T-helper 17 cell (primary cell): ENCODE measurements around the gene JPH3. TPM values are rescaled to one million over a fixed set of nuclear protein-coding genes. Genes with fewer than 3 reads are reported as not detected.

Experiments
- ATAC-seq: fragments of 150-1000 bp; cut with Tn5 transposase; 2 replicates; pipeline ENCODE4 v1.10.0; 2021; ENCODE audit warnings: mild to moderate bottlenecking, moderate library complexity
- DNase-seq, 3 donors: peaks; one replicate each; pipeline versions ENCODE4 v3.0.0 to v3.0.0-alpha.2; 2020 to 2021
- H3K9me3 ChIP-seq: one replicate; pipeline ENCODE4 v1.7.0; 2013; ENCODE audit warnings: low read length, mild to moderate bottlenecking; ENCODE audit not compliant: control insufficient read depth, poor library complexity, severe bottlenecking
- H3K27ac Mint-ChIP-seq: one replicate; pipeline ENCODE4 v1.8.0; 2022; ENCODE audit warnings: mild to moderate bottlenecking, moderate library complexity, mixed read lengths
- H3K27me3 Mint-ChIP-seq: one replicate; pipeline ENCODE4 v1.8.0; 2022; ENCODE audit warnings: mixed read lengths
- H3K36me3 Mint-ChIP-seq: one replicate; pipeline ENCODE4 v1.8.0; 2022; ENCODE audit warnings: low read depth, mixed read lengths
- H3K4me1 Mint-ChIP-seq: one replicate; pipeline ENCODE4 v1.8.0; 2022; ENCODE audit warnings: mild to moderate bottlenecking, mixed read lengths
- H3K4me3 Mint-ChIP-seq: one replicate; pipeline ENCODE4 v1.8.0; 2022; ENCODE audit warnings: mild to moderate bottlenecking, moderate library complexity, mixed read lengths
- total RNA-seq, 4 donors: library from RNA in 2 of 4; stranded (reverse) in 2 of 4; gene quantifications; one replicate each; pipeline ENCODE4 v1.2.3 and lab custom pipeline; 2022 to 2026

JPH3 gene
- total RNA-seq, 2 donors from 2014 or later, result 0.08 TPM; not detected in 1

- H3K9me3 ChIP-seq, result no peaks in the 10 kb centered on the region
- DNase-seq (no peak), ATAC-seq (no peak)
- Mint-ChIP-seq H3K4me3 (no peak overlapping the region), H3K27ac (no peak overlapping the region), H3K36me3 (peaks cover 2% of the 10 kb centered on the region), H3K4me1 (peaks cover 4% of the 10 kb centered on the region), H3K27me3 (peaks cover 50% of the 10 kb centered on the region)
These were observed 62.5 kb downstream of the JPH3 start for GRCh38 chr16:87664792-87665191.

GRCh38 chr16:87665193-87665592, 62.9 kb downstream of the JPH3 start:
- Mint-ChIP-seq H3K27me3 (peaks cover 50% of the 10 kb centered on the region), H3K4me1 (peaks cover 4% of the 10 kb centered on the region), H3K27ac (no peak overlapping the region), H3K36me3 (peaks cover 2% of the 10 kb centered on the region), H3K4me3 (no peak overlapping the region)
- H3K9me3 ChIP-seq, result no peaks in the 10 kb centered on the region
- no peak for DNase-seq
- ATAC-seq, result no peak

GRCh38 chr16:87666919-87667318, 64.6 kb downstream of the JPH3 start:
- H3K27me3 Mint-ChIP-seq, result peaks cover 33% of the 10 kb centered on the region
- no peak for ATAC-seq

GRCh38 chr16:87667443-87667842, 65.1 kb downstream of the JPH3 start:
- Mint-ChIP-seq H3K27ac (no peak overlapping the region), H3K4me3 (no peak overlapping the region), H3K4me1 (peaks cover 4% of the 10 kb centered on the region), H3K36me3 (peaks cover 2% of the 10 kb centered on the region), H3K27me3 (peaks cover 30% of the 10 kb centered on the region)
- DNase-seq (no peak), ATAC-seq (no peak)
- no peaks in the 10 kb centered on the region for H3K9me3 ChIP-seq

More at GRCh38 chr16:87666919-87667318, 64.6 kb downstream of the JPH3 start:
- Mint-ChIP-seq H3K4me3 (no peak overlapping the region), H3K27ac (no peak overlapping the region), H3K36me3 (peaks cover 2% of the 10 kb centered on the region), H3K4me1 (peaks cover 4% of the 10 kb centered on the region)
- no peaks in the 10 kb centered on the region for H3K9me3 ChIP-seq
- no peak for DNase-seq

- H3K4me3 Mint-ChIP-seq, result no peak overlapping the region
- no peaks in the 10 kb centered on the region for H3K9me3 ChIP-seq
- H3K4me1 Mint-ChIP-seq, result peaks cover 4% of the 10 kb centered on the region
- peaks cover 26% of the 10 kb centered on the region for H3K27me3 Mint-ChIP-seq
- no peak for DNase-seq
- peaks cover 2% of the 10 kb centered on the region for H3K36me3 Mint-ChIP-seq
- H3K27ac Mint-ChIP-seq, result no peak overlapping the region
- ATAC-seq, result no peak
These were observed 65.6 kb downstream of the JPH3 start for GRCh38 chr16:87667946-87668345.

GRCh38 chr16:87669672-87670071, 67.4 kb downstream of the JPH3 start:
- H3K9me3 ChIP-seq, result no peaks in the 10 kb centered on the region
- ATAC-seq (no peak), DNase-seq (no peak)
- H3K36me3 Mint-ChIP-seq, result peaks cover 2% of the 10 kb centered on the region
- peaks cover 20% of the 10 kb centered on the region for H3K27me3 Mint-ChIP-seq
- peaks cover 3% of the 10 kb centered on the region for H3K4me1 Mint-ChIP-seq
- no peak overlapping the region for H3K27ac Mint-ChIP-seq
- H3K4me3 Mint-ChIP-seq, result no peak overlapping the region

GRCh38 chr16:87671221-87671620, 68.9 kb downstream of the JPH3 start:
- no peak for ATAC-seq
- H3K9me3 ChIP-seq, result no peaks in the 10 kb centered on the region
- no peak overlapping the region for H3K4me3 Mint-ChIP-seq
- H3K27me3 Mint-ChIP-seq, result peaks cover 21% of the 10 kb centered on the region
- H3K36me3 Mint-ChIP-seq, result peaks cover 2% of the 10 kb centered on the region
- DNase-seq, result no peak
- peaks cover 3% of the 10 kb centered on the region for H3K4me1 Mint-ChIP-seq
- no peak overlapping the region for H3K27ac Mint-ChIP-seq

- H3K9me3 ChIP-seq, result no peaks in the 10 kb centered on the region
- Mint-ChIP-seq H3K27me3 (peaks cover 26% of the 10 kb centered on the region), H3K36me3 (peaks cover 2% of the 10 kb centered on the region), H3K4me3 (no peak overlapping the region), H3K4me1 (peaks cover 3% of the 10 kb centered on the region), H3K27ac (no peak overlapping the region)
- no peak for ATAC-seq
- no peak for DNase-seq
These were observed 69.5 kb downstream of the JPH3 start for GRCh38 chr16:87671715-87672270.

GRCh38 chr16:87674419-87674818, 72.1 kb downstream of the JPH3 start:
- Mint-ChIP-seq H3K4me1 (peaks cover 3% of the 10 kb centered on the region), H3K27ac (no peak overlapping the region)
- ATAC-seq, result no peak

GRCh38 chr16:87675111-87675719, 72.9 kb downstream of the JPH3 start:
- H3K4me1 Mint-ChIP-seq, result peaks cover 3% of the 10 kb centered on the region
- no peak for ATAC-seq
- peaks cover 7% of the 10 kb centered on the region for H3K27me3 Mint-ChIP-seq
- no peak overlapping the region for H3K27ac Mint-ChIP-seq
- H3K9me3 ChIP-seq, result no peaks in the 10 kb centered on the region
- no peak for DNase-seq
- H3K4me3 Mint-ChIP-seq, result no peak overlapping the region
- H3K36me3 Mint-ChIP-seq, result no peaks in the 10 kb centered on the region

More at GRCh38 chr16:87674419-87674818, 72.1 kb downstream of the JPH3 start:
- no peaks in the 10 kb centered on the region for H3K9me3 ChIP-seq
- no peak for DNase-seq
- peaks cover 1% of the 10 kb centered on the region for H3K36me3 Mint-ChIP-seq
- peaks cover 9% of the 10 kb centered on the region for H3K27me3 Mint-ChIP-seq
- no peak overlapping the region for H3K4me3 Mint-ChIP-seq

GRCh38 chr16:87677830-87678229, 75.5 kb downstream of the JPH3 start:
- H3K27me3 Mint-ChIP-seq, result peaks cover 13% of the 10 kb centered on the region
- no peak for ATAC-seq
- H3K36me3 Mint-ChIP-seq, result no peaks in the 10 kb centered on the region
- no peaks in the 10 kb centered on the region for H3K9me3 ChIP-seq
- DNase-seq, result no peak
- peaks cover 9% of the 10 kb centered on the region for H3K4me1 Mint-ChIP-seq
- H3K4me3 Mint-ChIP-seq, result no peak overlapping the region
- no peak overlapping the region for H3K27ac Mint-ChIP-seq

- Mint-ChIP-seq H3K4me1 (peaks cover 9% of the 10 kb centered on the region), H3K36me3 (no peaks in the 10 kb centered on the region)
These were observed 76.3 kb downstream of the JPH3 start for GRCh38 chr16:87678618-87679017.

GRCh38 chr16:87679593-87680271, 77.4 kb downstream of the JPH3 start:
- Mint-ChIP-seq H3K4me3 (no peak overlapping the region), H3K27me3 (peaks cover 13% of the 10 kb centered on the region), H3K36me3 (no peaks in the 10 kb centered on the region), H3K27ac (no peak overlapping the region), H3K4me1 (peaks cover 6% of the 10 kb centered on the region)
- ATAC-seq (no peak), DNase-seq (no peak)
- no peaks in the 10 kb centered on the region for H3K9me3 ChIP-seq

More at GRCh38 chr16:87678618-87679017, 76.3 kb downstream of the JPH3 start:
- H3K9me3 ChIP-seq, result no peaks in the 10 kb centered on the region
- no peak overlapping the region for H3K4me3 Mint-ChIP-seq
- no peak overlapping the region for H3K27ac Mint-ChIP-seq
- peaks cover 13% of the 10 kb centered on the region for H3K27me3 Mint-ChIP-seq
- ATAC-seq (no peak), DNase-seq (no peak)
